Central memory CD8-positive, alpha-beta T cell (primary cell): ENCODE measurements around the gene CITED4.

ENCODE experiments used
- ATAC-seq: fragments of 150-1000 bp; cut with Tn5 transposase; replicated peaks from 2 replicates; pipeline ENCODE4 v1.10.0; 2022; ENCODE audit warnings: mild to moderate bottlenecking, moderate FRiP score, moderate number of reproducible peaks; ENCODE audit not compliant: poor library complexity, severe bottlenecking; ENCODE audit errors: extremely low read depth
- DNase-seq, 2 donors: peaks; one replicate each; pipeline ENCODE4 v3.0.0; 2021; ENCODE audit warnings: low spot score in 2 of 2
- H3K27ac Mint-ChIP-seq: one replicate; pipeline ENCODE4 v1.8.0; 2022; ENCODE audit warnings: low read depth, mild to moderate bottlenecking, moderate library complexity, mixed read lengths
- H3K27me3 Mint-ChIP-seq: one replicate; pipeline ENCODE4 v1.8.0; 2022; ENCODE audit warnings: mixed read lengths
- H3K36me3 Mint-ChIP-seq: one replicate; pipeline ENCODE4 v1.8.0; 2022; ENCODE audit warnings: mild to moderate bottlenecking, moderate library complexity, mixed read lengths; ENCODE audit not compliant: insufficient read depth
- H3K4me1 Mint-ChIP-seq: one replicate; pipeline ENCODE4 v1.8.0; 2022; ENCODE audit warnings: mixed read lengths
- H3K4me3 Mint-ChIP-seq: one replicate; pipeline ENCODE4 v1.8.0; 2022; ENCODE audit warnings: mild to moderate bottlenecking, moderate library complexity, mixed read lengths
- H3K9me3 Mint-ChIP-seq: one replicate; pipeline ENCODE4 v1.8.0; 2022; ENCODE audit warnings: mixed read lengths

Gene CITED4

GRCh38 chr1:40879482-40880175 is 17.5 kb upstream of the CITED4 start:
- Mint-ChIP-seq H3K27me3 (peaks cover 33% of the 10 kb centered on the region), H3K9me3 (no peaks in the 10 kb centered on the region)
- no peak for ATAC-seq

DNA sequence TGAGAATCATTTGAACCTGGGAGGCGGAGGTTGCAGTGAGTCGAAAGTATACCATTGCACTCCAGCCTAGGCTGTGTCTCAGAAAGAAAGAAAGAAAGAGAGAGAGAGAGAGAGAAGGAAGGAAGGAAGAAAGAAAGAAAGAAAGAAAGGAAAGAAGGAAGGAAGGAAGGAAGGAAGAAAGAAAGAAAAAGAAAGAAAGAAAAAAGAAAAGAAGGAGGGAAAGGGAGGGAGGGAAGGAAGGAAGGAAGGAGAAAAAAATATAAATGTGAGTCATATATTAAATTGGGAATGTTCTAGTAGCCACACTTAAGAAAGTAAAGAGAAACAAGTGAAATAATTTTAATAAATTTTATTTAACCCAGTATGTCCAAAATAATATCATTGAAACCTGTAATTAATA is 16.7 kb upstream of the CITED4 start:
- H3K4me3 Mint-ChIP-seq = no peak overlapping the region
- peaks cover 4% of the 10 kb centered on the region for H3K36me3 Mint-ChIP-seq
- H3K4me1 Mint-ChIP-seq = peaks cover 29% of the 10 kb centered on the region
- no peaks in the 10 kb centered on the region for H3K9me3 Mint-ChIP-seq
- peaks cover 25% of the 10 kb centered on the region for H3K27me3 Mint-ChIP-seq
- peak overlapping the region; percentile 20 for H3K27ac Mint-ChIP-seq
- ATAC-seq (no peak), DNase-seq (no peak)

More at GRCh38 chr1:40879482-40880175, 17.5 kb upstream of the CITED4 start:
- no peak overlapping the region for H3K4me3 Mint-ChIP-seq
- peaks cover 31% of the 10 kb centered on the region for H3K4me1 Mint-ChIP-seq
- peaks cover 4% of the 10 kb centered on the region for H3K36me3 Mint-ChIP-seq
- no peak overlapping the region for H3K27ac Mint-ChIP-seq
- no peak for DNase-seq

DNA sequence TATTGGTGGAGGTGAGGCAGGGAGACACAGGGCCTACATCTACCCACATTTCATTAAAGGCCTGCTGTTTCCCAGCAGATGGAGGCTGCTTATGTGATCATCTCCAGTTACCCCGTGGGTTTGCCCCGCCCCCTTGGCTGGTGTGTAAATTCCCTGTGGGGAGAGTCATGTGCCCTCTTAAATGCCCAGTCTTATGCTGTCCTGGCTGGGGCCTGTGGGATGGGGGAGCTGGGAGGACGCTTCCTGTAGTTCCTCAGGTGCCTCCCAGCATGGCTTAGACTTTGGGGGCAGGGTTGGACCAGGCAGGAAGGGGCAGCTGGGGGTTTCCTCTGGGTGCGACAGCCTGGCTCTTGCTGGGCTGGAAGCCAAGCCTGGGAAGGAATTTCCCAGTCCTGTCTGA is 15.5 kb upstream of the CITED4 start:
- Mint-ChIP-seq H3K27ac (no peak overlapping the region), H3K27me3 (peaks cover 13% of the 10 kb centered on the region), H3K36me3 (peaks cover 4% of the 10 kb centered on the region), H3K9me3 (no peaks in the 10 kb centered on the region), H3K4me3 (no peak overlapping the region), H3K4me1 (peaks cover 26% of the 10 kb centered on the region)
- no peak for DNase-seq
- no peak for ATAC-seq

DNA sequence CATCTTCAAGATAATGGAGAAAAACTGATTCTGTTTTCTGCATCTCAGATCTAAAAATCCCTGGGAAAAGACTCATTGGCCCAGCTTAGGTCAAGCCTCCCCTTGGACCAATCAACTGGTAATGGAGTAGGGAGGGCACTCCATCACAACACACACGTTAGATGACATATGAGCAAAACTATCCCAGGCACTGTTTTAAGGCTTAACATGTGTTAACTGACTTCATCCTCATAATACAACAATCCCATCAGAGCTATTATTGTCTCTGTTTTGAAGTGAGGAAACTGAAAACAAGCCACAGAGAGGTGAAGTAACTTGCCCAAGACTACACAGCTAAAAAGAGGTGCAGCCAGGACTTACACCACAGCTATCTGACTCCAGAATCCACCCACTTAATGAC is 14.7 kb upstream of the CITED4 start:
- Mint-ChIP-seq H3K9me3 (no peaks in the 10 kb centered on the region), H3K4me1 (peaks cover 26% of the 10 kb centered on the region), H3K36me3 (peaks cover 4% of the 10 kb centered on the region), H3K4me3 (no peak overlapping the region), H3K27me3 (peaks cover 5% of the 10 kb centered on the region), H3K27ac (no peak overlapping the region)
- DNase-seq (no peak), ATAC-seq (no peak)

DNA sequence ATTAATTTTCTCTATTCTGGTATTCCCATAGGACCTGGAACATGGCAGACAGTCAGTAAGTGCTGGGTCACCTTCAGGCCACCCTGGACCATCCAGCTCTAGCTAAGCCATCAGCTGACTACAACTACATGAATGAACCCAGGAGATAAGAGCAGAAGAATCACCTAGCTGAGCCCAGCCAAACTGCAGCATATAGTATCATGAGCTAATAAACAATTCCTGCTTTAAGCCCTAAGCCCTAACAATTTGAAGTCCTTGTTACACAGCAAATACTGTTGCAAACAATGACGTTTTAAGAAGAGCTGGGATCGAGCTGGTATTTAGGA is 14.2 kb upstream of the CITED4 start:
- Mint-ChIP-seq H3K9me3 (no peaks in the 10 kb centered on the region), H3K36me3 (peaks cover 4% of the 10 kb centered on the region), H3K4me1 (peaks cover 26% of the 10 kb centered on the region), H3K27me3 (peaks cover under 1% of the 10 kb centered on the region), H3K4me3 (no peak overlapping the region), H3K27ac (no peak overlapping the region)
- ATAC-seq = no peak
- no peak for DNase-seq

DNA sequence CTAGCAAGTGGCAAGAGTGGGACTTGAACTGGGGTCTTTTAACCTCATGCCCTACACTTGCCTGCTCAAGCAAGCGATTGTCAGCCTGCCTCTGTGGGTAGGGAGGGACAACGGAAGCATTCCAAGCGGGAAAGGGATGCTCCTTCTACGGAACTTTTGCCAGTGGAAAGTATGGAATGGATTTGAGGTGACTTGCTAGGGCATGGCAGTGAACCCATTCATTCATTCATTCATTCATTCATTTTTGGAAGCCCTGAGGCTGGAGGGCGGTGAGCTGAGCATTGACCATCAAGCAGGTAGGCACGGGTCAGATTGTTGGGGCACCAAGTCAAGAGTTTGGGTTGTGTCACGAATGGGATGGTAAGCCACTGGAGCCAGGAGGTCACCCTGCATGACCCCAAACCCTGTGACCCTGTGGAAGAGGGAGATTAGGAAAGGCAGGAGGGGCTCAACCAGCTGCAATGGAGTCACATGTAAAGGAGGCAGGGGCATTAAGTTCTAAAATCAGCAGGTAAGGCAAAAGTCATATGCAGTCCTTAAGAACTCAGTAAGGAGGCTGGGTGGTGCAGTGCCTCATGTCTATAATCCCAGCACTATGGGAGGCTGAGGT is 11.8 kb upstream of the CITED4 start:
- H3K27ac Mint-ChIP-seq = no peak overlapping the region
- H3K4me3 Mint-ChIP-seq = no peak overlapping the region
- no peaks in the 10 kb centered on the region for H3K9me3 Mint-ChIP-seq
- peaks cover 4% of the 10 kb centered on the region for H3K36me3 Mint-ChIP-seq
- H3K4me1 Mint-ChIP-seq = peaks cover 26% of the 10 kb centered on the region
- DNase-seq (no peak), ATAC-seq (no peak)
- H3K27me3 Mint-ChIP-seq = no peaks in the 10 kb centered on the region

- H3K9me3 Mint-ChIP-seq = no peaks in the 10 kb centered on the region
- H3K36me3 Mint-ChIP-seq = peaks cover 4% of the 10 kb centered on the region
- no peaks in the 10 kb centered on the region for H3K27me3 Mint-ChIP-seq
- DNase-seq (no peak), ATAC-seq (no peak)
- H3K27ac Mint-ChIP-seq = no peak overlapping the region
- peaks cover 20% of the 10 kb centered on the region for H3K4me1 Mint-ChIP-seq
- H3K4me3 Mint-ChIP-seq = no peak overlapping the region
These were observed 10.1 kb upstream of the CITED4 start for GRCh38 chr1:40872276-40872675.

- ATAC-seq = no peak
- no peak overlapping the region for H3K27ac Mint-ChIP-seq
- no peaks in the 10 kb centered on the region for H3K9me3 Mint-ChIP-seq
- H3K4me1 Mint-ChIP-seq = peaks cover 4% of the 10 kb centered on the region
- no peaks in the 10 kb centered on the region for H3K27me3 Mint-ChIP-seq
- H3K36me3 Mint-ChIP-seq = no peaks in the 10 kb centered on the region
- no peak for DNase-seq
- no peak overlapping the region for H3K4me3 Mint-ChIP-seq
These were observed 8.1 kb upstream of the CITED4 start for GRCh38 chr1:40870135-40870728.

DNA sequence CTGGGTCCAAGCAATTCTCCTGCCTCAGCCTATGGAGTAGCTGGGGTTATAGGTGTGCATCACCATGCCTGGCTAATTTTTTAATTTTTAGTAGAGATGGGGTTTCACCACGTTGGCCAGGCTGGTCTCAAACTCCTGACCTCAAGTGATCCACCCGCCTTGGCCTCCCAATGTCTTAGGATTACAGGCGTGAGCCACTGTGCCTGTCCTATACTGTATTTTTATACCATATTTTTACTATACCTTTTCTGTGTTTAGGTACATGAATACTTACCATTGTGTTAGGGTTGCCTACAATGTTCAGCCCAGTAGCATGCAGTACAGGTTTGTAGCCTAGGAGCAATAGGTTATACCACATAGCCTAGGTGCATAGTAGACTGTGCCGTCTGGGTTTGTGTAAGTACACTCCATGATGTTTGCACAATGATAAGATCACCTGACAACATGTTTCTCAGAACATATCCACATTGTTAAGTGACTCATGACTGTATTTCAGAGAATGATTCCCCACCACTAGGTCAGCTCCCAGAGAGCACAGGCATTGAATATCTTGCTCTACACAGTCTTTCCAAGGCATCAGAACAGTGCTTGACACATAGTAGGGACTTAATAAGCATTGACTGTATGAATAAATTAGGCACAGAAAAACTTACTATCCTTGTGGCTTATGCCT is 6.0 kb upstream of the CITED4 start:
- ATAC-seq = no peak
- no peak overlapping the region for H3K4me3 Mint-ChIP-seq
- no peaks in the 10 kb centered on the region for H3K9me3 Mint-ChIP-seq
- H3K4me1 Mint-ChIP-seq = no peaks in the 10 kb centered on the region
- no peak overlapping the region for H3K27ac Mint-ChIP-seq
- no peak for DNase-seq
- H3K36me3 Mint-ChIP-seq = no peaks in the 10 kb centered on the region
- H3K27me3 Mint-ChIP-seq = no peaks in the 10 kb centered on the region

- peaks cover 12% of the 10 kb centered on the region for H3K4me1 Mint-ChIP-seq
- peak overlapping the region; percentile 84 for H3K4me3 Mint-ChIP-seq
- H3K9me3 Mint-ChIP-seq = no peaks in the 10 kb centered on the region
- H3K27ac Mint-ChIP-seq = peak overlapping the region; percentile 78
- ATAC-seq (peak; percentile 29), DNase-seq (no peak)
- H3K27me3 Mint-ChIP-seq = no peaks in the 10 kb centered on the region
- H3K36me3 Mint-ChIP-seq = peaks cover 5% of the 10 kb centered on the region
These were observed 749 bp downstream of the CITED4 start for GRCh38 chr1:40861224-40862003.

- Mint-ChIP-seq H3K9me3 (no peaks in the 10 kb centered on the region), H3K4me3 (peak overlapping the region; percentile 84), H3K36me3 (peaks cover 5% of the 10 kb centered on the region), H3K27me3 (no peaks in the 10 kb centered on the region), H3K27ac (peak overlapping the region; percentile 78), H3K4me1 (peaks cover 12% of the 10 kb centered on the region)
- DNase-seq (no peak), ATAC-seq (no peak)
These were observed 1.4 kb downstream of the CITED4 start for GRCh38 chr1:40860706-40861223.

GRCh38 chr1:40858856-40859416 is 3.2 kb downstream of the CITED4 start:
- H3K27ac Mint-ChIP-seq = no peak overlapping the region
- no peaks in the 10 kb centered on the region for H3K9me3 Mint-ChIP-seq
- ATAC-seq = no peak
- H3K36me3 Mint-ChIP-seq = peaks cover 5% of the 10 kb centered on the region
- H3K27me3 Mint-ChIP-seq = no peaks in the 10 kb centered on the region
- H3K4me1 Mint-ChIP-seq = peaks cover 12% of the 10 kb centered on the region
- DNase-seq = no peak
- H3K4me3 Mint-ChIP-seq = no peak overlapping the region
